Left ventricle myocardium inferior (tissue), 1 donor: ENCODE measurements around the gene ZPBP2. TPM values are rescaled to one million over a fixed set of nuclear protein-coding genes. Genes with fewer than 3 reads are reported as not detected.
"Not testable (repeated sequence)": the region's sequence is repeated elsewhere in the genome, so short reads cannot be mapped to it uniquely, and the experiment has no call there.

Experiments used
- DNase-seq: peaks from one replicate; pipeline ENCODE4 v3.0.0-alpha.2; 2020
- H3K27ac ChIP-seq: fragments of 200-600 bp; replicated peaks from 2 replicates; pipeline ENCODE4 v1.8.0; 2021
- H3K27me3 ChIP-seq: fragments of 200-600 bp; 2 replicates; pipeline ENCODE4 v1.8.0; 2021; ENCODE audit warnings: low read depth
- H3K36me3 ChIP-seq: fragments of 200-600 bp; 2 replicates; pipeline ENCODE4 v1.8.0; 2021
- H3K4me1 ChIP-seq: fragments of 200-600 bp; 2 replicates; pipeline ENCODE4 v1.8.0; 2021
- H3K4me3 ChIP-seq: fragments of 200-600 bp; 2 replicates; pipeline ENCODE4 v1.8.0; 2021; ENCODE audit warnings: mild to moderate bottlenecking, moderate library complexity
- H3K9me3 ChIP-seq: fragments of 200-600 bp; replicated peaks from 2 replicates; pipeline ENCODE4 v1.8.0; 2021
- intact Hi-C: fragments of 100-400 bp; cut with micrococcal nuclease; formaldehyde crosslinking; loops from one replicate; pipeline ENCODE4 v1.11.0; 2022
- total RNA-seq: library from RNA; stranded (reverse); fragmentation: NEBNext Ultra II Directional; extraction: Animal tissue kit (Norgen Biotek cat#: 25700); gene quantifications from one replicate; pipeline ENCODE4 v1.2.1, GENCODE V29; 2021
- TF ChIP-seq, protein P1 (sequence below): fragments of 200-600 bp; IDR thresholded peaks from 2 replicates; pipeline ENCODE4 v1.8.0; 2021; ENCODE audit warnings: antibody characterized with exemption, mild to moderate bottlenecking, borderline replicate concordance
- donor health status: DM: no; HTN: yes; CAD: no; lungs with severe emphysema.

ZPBP2 gene
- total RNA-seq, 1 donor from 2014 or later = not detected

DNA sequence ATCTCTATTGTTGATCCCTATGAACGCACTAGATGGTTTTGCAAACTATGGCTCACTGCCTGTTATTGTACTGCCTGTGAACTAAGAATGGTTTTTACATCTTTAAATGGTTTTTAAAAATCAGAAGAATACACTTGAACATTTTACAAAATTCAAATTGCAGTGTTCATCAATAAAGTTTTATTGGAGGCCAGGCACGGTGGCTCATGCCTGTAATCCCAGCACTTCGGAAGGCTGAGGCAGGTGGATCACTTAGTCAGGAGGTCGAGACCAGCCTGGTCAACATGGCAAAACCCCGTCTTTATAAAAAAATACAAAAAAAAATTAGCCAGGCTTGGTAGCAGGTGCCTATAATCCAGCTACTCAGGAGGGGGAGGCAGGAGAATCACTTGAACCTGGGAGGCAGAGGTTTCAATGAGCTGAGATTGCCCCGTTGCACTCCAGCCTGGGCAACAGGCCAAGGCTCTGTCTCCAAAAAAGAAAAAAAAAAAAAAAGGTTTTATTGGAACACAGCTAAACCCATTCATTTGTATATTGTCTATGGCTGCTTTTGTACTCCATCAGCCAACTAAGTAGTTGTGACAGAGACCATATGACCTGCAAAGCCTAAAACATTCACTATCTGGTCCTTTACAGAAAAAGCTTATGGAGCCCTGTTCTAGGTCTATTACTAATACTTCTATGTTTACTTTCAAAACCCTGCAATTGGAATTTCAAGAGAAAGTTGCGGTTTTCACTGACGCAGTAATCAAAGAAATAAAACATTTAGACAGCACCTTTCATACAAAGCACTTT lies 22.8 kb upstream of the ZPBP2 start:
- TF ChIP-seq, protein P1, sequence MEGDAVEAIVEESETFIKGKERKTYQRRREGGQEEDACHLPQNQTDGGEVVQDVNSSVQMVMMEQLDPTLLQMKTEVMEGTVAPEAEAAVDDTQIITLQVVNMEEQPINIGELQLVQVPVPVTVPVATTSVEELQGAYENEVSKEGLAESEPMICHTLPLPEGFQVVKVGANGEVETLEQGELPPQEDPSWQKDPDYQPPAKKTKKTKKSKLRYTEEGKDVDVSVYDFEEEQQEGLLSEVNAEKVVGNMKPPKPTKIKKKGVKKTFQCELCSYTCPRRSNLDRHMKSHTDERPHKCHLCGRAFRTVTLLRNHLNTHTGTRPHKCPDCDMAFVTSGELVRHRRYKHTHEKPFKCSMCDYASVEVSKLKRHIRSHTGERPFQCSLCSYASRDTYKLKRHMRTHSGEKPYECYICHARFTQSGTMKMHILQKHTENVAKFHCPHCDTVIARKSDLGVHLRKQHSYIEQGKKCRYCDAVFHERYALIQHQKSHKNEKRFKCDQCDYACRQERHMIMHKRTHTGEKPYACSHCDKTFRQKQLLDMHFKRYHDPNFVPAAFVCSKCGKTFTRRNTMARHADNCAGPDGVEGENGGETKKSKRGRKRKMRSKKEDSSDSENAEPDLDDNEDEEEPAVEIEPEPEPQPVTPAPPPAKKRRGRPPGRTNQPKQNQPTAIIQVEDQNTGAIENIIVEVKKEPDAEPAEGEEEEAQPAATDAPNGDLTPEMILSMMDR = no peak
- DNase-seq = no peak
- Histone ChIP-seq H3K36me3 (no peaks in the 10 kb centered on the region), H3K27ac (no peak overlapping the region), H3K9me3 (no peaks in the 10 kb centered on the region), H3K4me1 (no peaks in the 10 kb centered on the region), H3K27me3 (peaks cover 91% of the 10 kb centered on the region), H3K4me3 (no peak overlapping the region)
- intact Hi-C loops = no loop called here

DNA sequence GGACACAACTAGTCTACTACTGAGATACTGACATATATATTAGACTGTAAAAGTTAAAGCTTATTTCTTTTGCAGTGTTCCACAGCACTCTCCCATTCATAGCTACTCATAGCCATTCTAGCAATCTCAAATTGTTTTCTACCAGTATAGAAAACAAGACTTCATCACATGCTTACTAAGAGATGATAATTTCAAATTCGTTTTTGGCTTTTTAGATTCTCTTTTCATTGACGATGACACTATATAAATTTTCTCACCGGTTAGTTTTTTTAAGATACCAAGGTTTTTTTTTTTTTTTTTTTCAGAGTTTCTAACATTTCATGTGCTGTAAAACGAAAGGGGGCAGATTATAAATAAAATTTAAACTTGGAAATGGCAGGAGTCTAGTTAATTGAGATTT lies 21.8 kb upstream of the ZPBP2 start:
- Histone ChIP-seq H3K27me3 (peaks cover 83% of the 10 kb centered on the region), H3K9me3 (no peaks in the 10 kb centered on the region), H3K4me1 (no peaks in the 10 kb centered on the region), H3K27ac (no peak overlapping the region), H3K36me3 (no peaks in the 10 kb centered on the region), H3K4me3 (no peak overlapping the region)
- TF ChIP-seq, protein P1 = no peak
- intact Hi-C loops = no loop called here
- DNase-seq = no peak

DNA sequence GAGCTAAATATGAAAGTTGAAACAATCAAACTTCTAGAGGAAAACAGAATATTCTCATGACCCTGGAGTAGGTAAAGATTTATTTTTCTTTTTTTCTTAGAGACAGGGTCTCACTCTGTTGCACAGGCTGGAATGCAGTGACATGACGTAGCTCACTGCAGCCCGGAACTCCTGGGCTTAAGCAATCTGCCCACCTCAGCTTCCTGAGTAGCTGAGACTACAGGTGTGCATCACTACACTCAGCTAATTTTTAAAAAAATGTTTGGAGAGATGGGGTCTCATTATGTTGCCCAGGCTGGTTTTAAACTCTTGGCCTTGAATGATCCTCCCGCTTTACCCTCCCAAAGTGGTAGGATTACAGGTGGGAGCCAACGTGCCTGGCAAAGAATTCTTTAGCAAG lies 19.4 kb upstream of the ZPBP2 start:
- H3K9me3 ChIP-seq = no peaks in the 10 kb centered on the region
- peaks cover 77% of the 10 kb centered on the region for H3K27me3 ChIP-seq
- no peaks in the 10 kb centered on the region for H3K4me1 ChIP-seq
- intact Hi-C loops = no loop called here
- H3K36me3 ChIP-seq = no peaks in the 10 kb centered on the region
- TF ChIP-seq, protein P1 = no peak
- H3K4me3 ChIP-seq = no peak overlapping the region
- no peak for DNase-seq
- no peak overlapping the region for H3K27ac ChIP-seq

DNA sequence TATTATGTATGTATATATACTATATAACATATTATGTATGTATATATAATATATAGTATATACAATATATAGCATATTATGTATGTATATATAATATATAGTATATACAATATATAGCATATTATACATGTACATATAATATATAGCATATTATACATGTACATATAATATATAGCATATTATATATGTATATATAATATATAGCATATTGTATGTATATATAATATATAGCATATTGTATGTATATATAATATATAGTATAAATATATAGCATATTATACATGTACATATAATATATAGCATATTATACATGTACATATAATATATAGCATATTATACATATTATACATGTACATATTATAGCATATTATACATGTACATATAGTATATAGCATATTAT lies 17.8 kb upstream of the ZPBP2 start:
- peaks cover 67% of the 10 kb centered on the region for H3K27me3 ChIP-seq
- H3K9me3 ChIP-seq, DNase-seq, H3K4me3 ChIP-seq, H3K36me3 ChIP-seq, intact Hi-C loops, H3K4me1 ChIP-seq, H3K27ac ChIP-seq: not testable (repeated sequence)

DNA sequence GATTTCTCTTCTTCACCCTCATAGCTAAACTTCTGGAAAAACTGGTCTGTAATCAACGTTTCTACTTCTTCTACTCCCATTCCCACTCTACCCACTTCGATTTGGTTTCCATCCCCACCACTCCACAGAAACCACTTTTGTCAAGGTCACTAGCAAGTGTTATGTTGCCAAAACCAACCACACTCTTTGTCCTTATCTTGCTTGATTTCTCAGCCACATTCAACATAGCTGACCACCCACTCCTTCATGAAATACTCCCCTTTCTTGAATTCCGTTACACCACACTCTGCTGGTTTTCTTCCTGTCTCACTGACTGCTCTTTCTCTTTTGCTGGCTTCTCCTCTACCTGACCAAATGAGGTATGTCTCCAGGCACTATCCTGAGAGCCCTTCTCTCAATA lies 15.8 kb upstream of the ZPBP2 start:
- H3K4me1 ChIP-seq = no peaks in the 10 kb centered on the region
- no peak overlapping the region for H3K4me3 ChIP-seq
- H3K27me3 ChIP-seq = peaks cover 55% of the 10 kb centered on the region
- no peaks in the 10 kb centered on the region for H3K9me3 ChIP-seq
- no peak overlapping the region for H3K27ac ChIP-seq
- no peak for DNase-seq
- TF ChIP-seq, protein P1 = no peak
- no peaks in the 10 kb centered on the region for H3K36me3 ChIP-seq
- intact Hi-C loops = no loop called here

DNA sequence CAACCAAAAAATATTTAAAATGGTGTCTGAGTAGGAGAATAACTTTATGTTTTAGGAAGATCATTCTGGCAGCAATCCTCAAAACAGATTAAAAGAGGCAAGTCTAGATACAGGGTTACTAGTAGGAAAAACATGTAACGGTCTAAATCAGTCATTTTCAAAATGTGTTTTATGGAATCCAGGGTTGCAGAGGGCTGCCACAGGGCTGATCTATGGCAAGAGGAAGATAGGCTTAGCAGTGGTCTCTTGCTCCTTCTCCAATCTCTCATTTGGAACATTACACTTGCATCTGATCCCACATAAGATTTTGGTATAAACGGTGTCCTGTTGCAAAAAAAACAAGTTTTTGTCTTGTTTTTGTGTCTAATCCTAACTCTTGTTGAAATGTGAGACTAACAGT lies 13.1 kb upstream of the ZPBP2 start:
- no peak overlapping the region for H3K4me3 ChIP-seq
- TF ChIP-seq, protein P1 = no peak
- intact Hi-C loops = no loop called here
- H3K4me1 ChIP-seq = no peaks in the 10 kb centered on the region
- H3K36me3 ChIP-seq = no peaks in the 10 kb centered on the region
- no peak for DNase-seq
- H3K27me3 ChIP-seq = peaks cover 55% of the 10 kb centered on the region
- no peaks in the 10 kb centered on the region for H3K9me3 ChIP-seq
- H3K27ac ChIP-seq = no peak overlapping the region

DNA sequence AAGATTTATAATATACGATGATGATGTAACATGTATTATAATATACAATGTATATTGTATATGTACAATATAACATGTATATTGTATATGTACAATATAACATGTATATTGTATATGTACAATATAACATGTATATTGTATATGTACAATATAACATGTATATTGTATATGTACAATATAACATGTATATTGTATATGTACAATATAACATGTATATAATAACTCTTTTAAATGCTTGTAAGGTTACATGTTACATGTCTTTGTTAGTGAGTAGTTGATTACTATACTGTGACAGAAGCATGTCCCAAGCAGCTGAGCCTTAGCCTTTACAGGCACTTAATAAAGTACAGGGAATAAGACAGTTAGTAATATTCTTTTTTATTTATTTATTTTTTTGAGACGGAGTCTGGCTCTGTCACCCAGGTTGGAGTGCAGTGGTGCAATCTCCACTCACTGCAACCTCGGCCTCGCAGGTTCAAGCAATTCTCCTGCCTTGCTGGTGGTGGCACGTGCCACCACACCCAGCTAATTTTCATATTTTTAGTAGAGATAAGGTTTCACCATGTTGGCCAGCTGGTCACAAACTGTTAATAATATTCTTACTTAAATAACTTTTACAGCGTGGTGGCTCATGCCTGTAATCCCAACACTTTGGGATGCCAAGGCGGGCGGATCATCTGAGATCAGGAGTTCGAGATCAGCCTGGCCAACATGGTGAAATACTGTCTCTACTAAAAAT lies 11.9 kb upstream of the ZPBP2 start:
- H3K9me3 ChIP-seq, H3K27ac ChIP-seq, H3K4me3 ChIP-seq, DNase-seq, H3K36me3 ChIP-seq, intact Hi-C loops, H3K4me1 ChIP-seq: not testable (repeated sequence)
- H3K27me3 ChIP-seq = peaks cover 66% of the 10 kb centered on the region
